GM21737 (cell line): ENCODE measurements around the gene VMO1.

Source experiments
- ATAC-seq: cut with Tn5 transposase; IDR thresholded peaks from one replicate; pipeline ENCODE4 v1.9.1; 2021; ENCODE audit warnings: mild to moderate bottlenecking, moderate library complexity; ENCODE audit not compliant: unreplicated experiment

Gene VMO1, protein sequence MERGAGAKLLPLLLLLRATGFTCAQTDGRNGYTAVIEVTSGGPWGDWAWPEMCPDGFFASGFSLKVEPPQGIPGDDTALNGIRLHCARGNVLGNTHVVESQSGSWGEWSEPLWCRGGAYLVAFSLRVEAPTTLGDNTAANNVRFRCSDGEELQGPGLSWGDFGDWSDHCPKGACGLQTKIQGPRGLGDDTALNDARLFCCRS

GRCh38 chr17:4786106-4786511 lies at the start of gene VMO1:
TSS of gene VMO1 (minus strand) at chr17:4786364. CDS start at chr17:4786352, 12 bp downstream.
- no peak for ATAC-seq

DNA sequence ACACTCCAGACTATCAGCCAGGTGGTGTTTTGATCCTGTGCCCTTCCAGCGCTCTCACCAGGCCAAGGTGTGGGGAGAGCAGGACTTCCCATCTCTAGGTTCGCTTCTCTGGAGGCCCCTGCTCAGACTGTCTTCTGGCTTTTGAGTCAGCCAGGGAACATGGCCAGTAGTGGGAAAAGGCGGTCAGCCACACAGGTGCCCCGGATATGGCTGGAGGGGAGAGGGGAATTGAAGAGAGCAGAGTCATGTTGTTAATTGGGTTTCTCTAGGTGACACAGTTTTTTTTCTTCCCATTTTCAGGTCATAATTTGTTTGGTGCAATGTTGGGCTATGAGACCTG lies 48.5 kb upstream of the VMO1 start:
- no peak for ATAC-seq

- ATAC-seq, result peak; percentile 10
Observed at GRCh38 chr17:4833941-4834680, 47.9 kb upstream of the VMO1 start.

DNA sequence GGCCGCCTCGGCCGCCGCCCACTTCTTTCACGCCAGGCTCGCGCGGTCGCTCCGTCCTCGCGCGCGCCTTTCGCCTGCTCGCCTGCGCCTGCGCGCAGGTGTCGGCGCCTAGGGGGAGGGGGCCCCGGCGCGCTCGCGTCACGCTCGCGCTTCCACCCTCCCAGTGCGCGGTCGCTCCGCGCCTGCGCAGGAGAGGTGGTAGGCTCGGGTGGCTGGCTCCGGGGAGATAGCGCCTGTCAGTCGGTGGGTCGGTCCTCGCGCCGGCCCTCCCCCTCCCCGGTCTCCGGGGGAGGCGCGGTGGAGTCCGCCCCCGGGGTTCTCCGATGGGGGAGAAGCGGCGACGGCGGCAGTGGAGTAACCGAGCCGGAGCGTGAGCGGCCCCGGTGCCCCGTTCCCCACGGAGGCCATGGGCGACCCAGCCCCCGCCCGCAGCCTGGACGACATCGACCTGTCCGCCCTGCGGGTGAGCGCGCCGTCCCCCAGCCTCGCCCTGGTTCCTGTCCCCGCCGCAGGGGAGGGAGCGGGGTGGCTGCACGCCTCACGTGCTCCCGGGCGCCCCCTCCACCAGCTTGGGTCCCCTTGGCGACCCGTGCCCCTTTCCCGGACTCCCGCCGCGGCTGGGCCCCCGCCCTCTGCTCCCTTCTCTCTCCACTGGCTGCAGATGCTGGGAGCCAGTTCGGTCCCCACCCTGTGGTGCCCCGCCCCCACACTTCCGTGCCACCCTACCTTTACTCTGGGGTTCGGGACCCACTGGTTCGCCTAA lies 47.2 kb upstream of the VMO1 start, which contains the start of gene MINK1:
Gene MINK1, plus strand, starts transcription at position 163 of the 763 bp plus-strand sequence. Its CDS starts 244 bp downstream, at position 407.
- ATAC-seq, result peak; percentile 88

DNA sequence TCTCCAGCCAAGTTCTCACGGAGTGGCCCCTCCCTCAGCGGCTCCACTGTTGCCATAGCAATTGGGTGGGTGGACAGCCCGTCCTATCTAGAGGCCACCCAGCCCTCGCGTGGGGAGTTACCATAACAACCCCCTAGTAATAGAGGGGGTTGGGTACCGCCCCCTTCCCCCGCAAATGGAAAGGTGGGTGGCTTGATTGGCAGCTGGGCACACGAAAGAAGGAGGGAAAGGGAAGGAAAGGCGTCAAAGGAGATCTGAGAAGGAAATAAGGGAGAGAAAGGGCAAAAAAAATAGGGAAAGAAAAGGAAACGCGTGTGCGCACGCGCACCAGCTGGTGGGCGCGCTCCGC lies 46.6 kb upstream of the VMO1 start:
- peak; percentile 5 for ATAC-seq

GRCh38 chr17:4827399-4827798 lies 41.2 kb upstream of the VMO1 start:
- no peak for ATAC-seq

GRCh38 chr17:4823373-4824089 lies 37.4 kb upstream of the VMO1 start:
- no peak for ATAC-seq

DNA sequence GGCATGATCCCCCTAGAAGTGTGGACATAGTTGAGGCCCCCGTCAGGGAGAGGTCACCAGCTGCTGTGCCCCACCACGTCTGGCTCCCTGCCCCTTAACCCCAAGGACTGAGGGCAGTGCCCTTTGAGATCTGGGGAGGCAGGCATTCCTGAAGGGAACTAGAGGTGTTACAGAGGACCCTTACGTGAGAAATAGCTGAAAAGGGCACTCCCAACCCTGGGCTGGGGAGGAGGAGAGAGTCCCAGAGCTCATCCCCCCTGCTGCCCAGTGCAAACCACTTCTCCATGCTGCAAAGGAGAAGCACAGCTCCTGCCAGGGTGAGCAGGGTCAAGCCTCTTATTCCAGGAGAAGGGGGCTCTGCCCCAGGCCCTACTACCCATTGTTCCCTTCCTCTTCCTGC lies 36.7 kb upstream of the VMO1 start:
- no peak for ATAC-seq

DNA sequence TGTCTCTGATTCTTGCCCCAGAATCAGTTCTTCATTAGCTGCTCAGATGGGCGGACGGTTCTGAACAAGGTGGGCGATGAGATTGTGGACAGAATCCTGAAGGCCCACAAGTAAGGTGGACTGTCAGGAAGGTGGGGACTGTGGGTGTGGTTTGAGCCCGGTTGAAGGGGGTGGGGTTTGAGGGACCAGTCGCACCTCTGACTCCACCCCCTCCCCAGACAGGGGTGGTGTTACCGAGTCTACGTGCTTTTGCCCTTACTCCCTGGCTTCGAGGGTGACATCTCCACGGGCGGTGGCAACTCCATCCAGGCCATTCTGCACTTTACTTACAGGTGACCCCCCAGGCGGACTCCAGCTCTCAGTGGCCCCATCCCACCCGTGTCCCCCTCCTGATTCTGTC lies 32.1 kb upstream of the VMO1 start:
- no peak for ATAC-seq

GRCh38 chr17:4816826-4817225 lies 30.7 kb upstream of the VMO1 start:
- no peak for ATAC-seq

- no peak for ATAC-seq
Observed at GRCh38 chr17:4815043-4815675, 29.0 kb upstream of the VMO1 start.

- ATAC-seq, result no peak
Observed at GRCh38 chr17:4812690-4813089, 26.5 kb upstream of the VMO1 start.

GRCh38 chr17:4811471-4811870 lies 25.3 kb upstream of the VMO1 start:
- ATAC-seq, result no peak

GRCh38 chr17:4810696-4811290 lies 24.6 kb upstream of the VMO1 start:
- ATAC-seq, result no peak

- ATAC-seq, result no peak
Observed at GRCh38 chr17:4808378-4808767, 22.2 kb upstream of the VMO1 start.

- no peak for ATAC-seq
Observed at GRCh38 chr17:4807605-4808377, 21.6 kb upstream of the VMO1 start.

- peak; percentile 94 for ATAC-seq
Observed at GRCh38 chr17:4806777-4807604, 20.8 kb upstream of the VMO1 start, which contains the start of gene PLD2. TSS of gene PLD2 (plus strand) at chr17:4807152. CDS start at chr17:4807773, 621 bp downstream.

DNA sequence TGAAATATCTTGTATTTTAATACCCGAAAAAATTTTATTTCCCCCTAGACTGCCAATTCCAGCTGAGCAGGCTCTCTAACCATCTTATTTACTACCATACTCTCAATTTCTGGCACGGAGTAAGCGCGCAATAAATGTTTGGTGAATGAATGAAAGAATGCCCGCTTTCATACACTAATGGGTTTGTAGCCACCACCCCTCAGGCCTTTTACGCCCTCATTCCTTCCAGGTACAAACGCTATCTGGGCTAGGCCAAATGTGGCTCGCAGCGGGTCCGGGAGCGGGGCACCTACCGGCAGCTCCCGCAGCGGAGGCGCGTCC lies 20.3 kb upstream of the VMO1 start:
- ATAC-seq, result no peak

DNA sequence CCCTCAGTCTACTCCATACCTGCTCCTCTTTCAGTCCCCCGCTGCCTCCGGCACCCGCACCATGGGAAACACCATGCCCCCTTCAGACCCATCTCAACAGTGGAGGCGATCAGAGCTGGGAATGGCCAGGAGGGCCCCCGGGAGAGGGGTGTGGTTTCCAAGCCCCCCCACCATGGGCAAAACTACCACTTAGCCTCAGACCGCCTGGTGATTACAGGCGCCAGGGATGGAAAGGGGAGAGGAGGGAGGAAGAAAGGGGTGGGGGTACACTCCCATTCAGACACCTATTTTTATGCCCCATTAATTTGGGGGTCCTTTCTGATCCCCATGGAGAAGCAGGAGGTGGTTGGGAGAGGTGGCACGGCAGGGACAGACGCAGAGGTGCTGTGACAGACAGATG lies 16.1 kb upstream of the VMO1 start, which contains the start of gene C17orf114:
Gene C17orf114, minus strand, starts transcription at position 101 of the 400 bp plus-strand sequence.
- no peak for ATAC-seq
